ENCODE measurements around the gene AAR2.

Gene AAR2

GRCh38 chr20:36301359-36302119 is 65.3 kb downstream of the AAR2 start:
- Histone ChIP-seq H3K79me2 (ENCODE audit: control insufficient read depth, insufficient read depth, low read length, poor library complexity) (no peaks in the 10 kb centered on the region), H2AFZ (ENCODE audit: insufficient read depth, low read length, poor library complexity) (no peak overlapping the region), H4K12ac (ENCODE audit: low read depth, low read length) (no peak overlapping the region), H4K8ac (ENCODE audit: low read depth, low read length) (no peak overlapping the region), H3K79me1 (ENCODE audit: low read length) (no peaks in the 10 kb centered on the region), H2BK12ac (ENCODE audit: low read length) (no peak overlapping the region), H3K23ac (ENCODE audit: low read length) (no peak overlapping the region), H3K27ac (ENCODE audit: low read depth, low read length) (no peak overlapping the region), H2AK5ac (ENCODE audit: low read length) (no peak overlapping the region), H3K27me3 (ENCODE audit: insufficient read depth, low read length) (peaks cover 21% of the 10 kb centered on the region), H3K4me2 (ENCODE audit: low read length) (no peak overlapping the region), H2BK120ac (ENCODE audit: insufficient read depth, low read length, poor library complexity) (no peak overlapping the region), H3K4me3 (ENCODE audit: low read depth, low read length) (no peak overlapping the region), H3K36me3 (ENCODE audit: control insufficient read depth in 1 of 2, insufficient read depth in 2 of 2, low read length in 2 of 2) (no peaks in the 10 kb centered on the region), H3K18ac (ENCODE audit: low read length) (no peak overlapping the region), H3K9me3 (ENCODE audit: insufficient read depth, low read depth, low read length) (peaks cover 2% of the 10 kb centered on the region), H2BK5ac (ENCODE audit: low read depth, low read length, poor library complexity) (no peak overlapping the region), H3K14ac (ENCODE audit: low read length) (no peak overlapping the region), H4K91ac (ENCODE audit: low read depth, low read length) (no peak overlapping the region), H3K4ac (ENCODE audit: low read depth, low read length) (no peak overlapping the region), H3K9ac (ENCODE audit: low read length) (no peak overlapping the region), H3K4me1 (ENCODE audit: control insufficient read depth in 1 of 2, insufficient read depth in 2 of 2, low read length in 2 of 2) (peaks cover 0 to 2% of the 10 kb centered on the region in 2 experiments)
- no peak for DNase-seq
- no CpG with 5 or more reads among the region's 7 CpGs for WGBS (ENCODE audit: extremely low coverage, insufficient coverage, insufficient read length)

DNA sequence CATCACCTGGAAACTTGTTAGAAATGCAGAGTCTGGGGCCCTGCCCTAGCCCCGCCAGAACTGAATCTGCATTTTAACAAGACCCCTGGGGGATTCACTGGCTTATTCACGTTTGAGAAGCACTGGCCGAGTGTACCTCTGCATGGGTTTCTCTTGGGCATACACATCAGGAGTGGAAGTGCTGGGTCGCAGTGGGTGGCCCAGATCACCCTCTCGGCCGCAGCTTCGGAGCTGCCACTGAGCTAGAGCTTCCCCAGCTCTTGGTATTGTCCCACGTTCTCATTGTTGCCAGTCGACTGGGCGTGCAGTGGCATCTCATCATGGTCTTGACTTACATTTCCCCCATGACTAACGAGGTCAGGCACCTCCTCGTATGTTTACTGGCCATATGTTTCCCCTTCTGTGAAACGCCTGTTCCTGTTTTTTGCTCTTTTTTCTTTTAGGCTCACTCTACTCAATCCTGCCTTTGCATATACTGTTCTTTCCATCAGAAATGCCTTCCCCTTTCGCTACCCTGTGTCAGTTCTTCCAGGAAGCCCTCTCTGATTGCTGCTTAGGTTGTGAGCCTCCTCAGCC is 66.8 kb downstream of the AAR2 start:
- H3K4me1 ChIP-seq (ENCODE audit: control insufficient read depth in 1 of 2, insufficient read depth in 2 of 2, low read length in 2 of 2) = peaks cover 2% of the 10 kb centered on the region in 2 experiments
- H3K14ac ChIP-seq (ENCODE audit: low read length) = no peak overlapping the region
- no peak overlapping the region for H2AK5ac ChIP-seq (ENCODE audit: low read length)
- no peak overlapping the region for H4K12ac ChIP-seq (ENCODE audit: low read depth, low read length)
- no peak overlapping the region for H2BK5ac ChIP-seq (ENCODE audit: low read depth, low read length, poor library complexity)
- no peak overlapping the region for H2BK120ac ChIP-seq (ENCODE audit: insufficient read depth, low read length, poor library complexity)
- H3K4me2 ChIP-seq (ENCODE audit: low read length) = no peak overlapping the region
- no peak for DNase-seq
- no peak overlapping the region for H4K91ac ChIP-seq (ENCODE audit: low read depth, low read length)
- no peak overlapping the region for H3K23ac ChIP-seq (ENCODE audit: low read length)
- H3K18ac ChIP-seq (ENCODE audit: low read length) = no peak overlapping the region
- no CpG with 5 or more reads among the region's 14 CpGs for WGBS (ENCODE audit: extremely low coverage, insufficient coverage, insufficient read length)
- peaks cover 37% of the 10 kb centered on the region for H3K27me3 ChIP-seq (ENCODE audit: insufficient read depth, low read length)
- no peak overlapping the region for H2BK12ac ChIP-seq (ENCODE audit: low read length)
- no peak overlapping the region for H2AFZ ChIP-seq (ENCODE audit: insufficient read depth, low read length, poor library complexity)
- no peak overlapping the region for H3K4ac ChIP-seq (ENCODE audit: low read depth, low read length)
- H3K9ac ChIP-seq (ENCODE audit: low read length) = no peak overlapping the region
- no peak overlapping the region for H3K27ac ChIP-seq (ENCODE audit: low read depth, low read length)
- no peaks in the 10 kb centered on the region for H3K36me3 ChIP-seq (ENCODE audit: control insufficient read depth in 1 of 2, insufficient read depth in 2 of 2, low read length in 2 of 2)
- H3K79me1 ChIP-seq (ENCODE audit: low read length) = no peaks in the 10 kb centered on the region
- H3K9me3 ChIP-seq (ENCODE audit: insufficient read depth, low read depth, low read length) = peaks cover 3% of the 10 kb centered on the region
- no peak overlapping the region for H4K8ac ChIP-seq (ENCODE audit: low read depth, low read length)
- no peak overlapping the region for H3K4me3 ChIP-seq (ENCODE audit: low read depth, low read length)
- no peaks in the 10 kb centered on the region for H3K79me2 ChIP-seq (ENCODE audit: control insufficient read depth, insufficient read depth, low read length, poor library complexity)

- WGBS (ENCODE audit: extremely low coverage, insufficient coverage, insufficient read length) = no CpG with 5 or more reads among the region's 1 CpG
- H2AK5ac ChIP-seq (ENCODE audit: low read length) = no peak overlapping the region
- no peak overlapping the region for H3K4ac ChIP-seq (ENCODE audit: low read depth, low read length)
- peaks cover 2% of the 10 kb centered on the region in 2 experiments for H3K4me1 ChIP-seq (ENCODE audit: control insufficient read depth in 1 of 2, insufficient read depth in 2 of 2, low read length in 2 of 2)
- no peak overlapping the region for H4K12ac ChIP-seq (ENCODE audit: low read depth, low read length)
- peaks cover 3% of the 10 kb centered on the region for H3K9me3 ChIP-seq (ENCODE audit: insufficient read depth, low read depth, low read length)
- H2BK5ac ChIP-seq (ENCODE audit: low read depth, low read length, poor library complexity) = no peak overlapping the region
- H3K4me2 ChIP-seq (ENCODE audit: low read length) = no peak overlapping the region
- no peaks in the 10 kb centered on the region for H3K79me1 ChIP-seq (ENCODE audit: low read length)
- H2AFZ ChIP-seq (ENCODE audit: insufficient read depth, low read length, poor library complexity) = no peak overlapping the region
- no peak overlapping the region for H4K91ac ChIP-seq (ENCODE audit: low read depth, low read length)
- no peak overlapping the region for H2BK12ac ChIP-seq (ENCODE audit: low read length)
- no peak overlapping the region for H3K18ac ChIP-seq (ENCODE audit: low read length)
- H3K36me3 ChIP-seq (ENCODE audit: control insufficient read depth in 1 of 2, insufficient read depth in 2 of 2, low read length in 2 of 2) = no peaks in the 10 kb centered on the region
- H3K9ac ChIP-seq (ENCODE audit: low read length) = no peak overlapping the region
- no peak overlapping the region for H3K14ac ChIP-seq (ENCODE audit: low read length)
- no peak overlapping the region for H3K23ac ChIP-seq (ENCODE audit: low read length)
- H3K27me3 ChIP-seq (ENCODE audit: insufficient read depth, low read length) = peaks cover 39% of the 10 kb centered on the region
- H3K27ac ChIP-seq (ENCODE audit: low read depth, low read length) = no peak overlapping the region
- H3K79me2 ChIP-seq (ENCODE audit: control insufficient read depth, insufficient read depth, low read length, poor library complexity) = no peaks in the 10 kb centered on the region
- H2BK120ac ChIP-seq (ENCODE audit: insufficient read depth, low read length, poor library complexity) = no peak overlapping the region
- no peak for DNase-seq
- H4K8ac ChIP-seq (ENCODE audit: low read depth, low read length) = no peak overlapping the region
- no peak overlapping the region for H3K4me3 ChIP-seq (ENCODE audit: low read depth, low read length)
Measured at GRCh38 chr20:36303831-36304230, 67.6 kb downstream of the AAR2 start.

GRCh38 chr20:36304786-36305495 is 68.7 kb downstream of the AAR2 start:
- Histone ChIP-seq H4K91ac (ENCODE audit: low read depth, low read length) (no peak overlapping the region), H2BK120ac (ENCODE audit: insufficient read depth, low read length, poor library complexity) (no peak overlapping the region), H3K4me3 (ENCODE audit: low read depth, low read length) (no peak overlapping the region), H3K23ac (ENCODE audit: low read length) (no peak overlapping the region), H3K14ac (ENCODE audit: low read length) (no peak overlapping the region), H4K12ac (ENCODE audit: low read depth, low read length) (no peak overlapping the region), H3K79me2 (ENCODE audit: control insufficient read depth, insufficient read depth, low read length, poor library complexity) (no peaks in the 10 kb centered on the region), H4K8ac (ENCODE audit: low read depth, low read length) (no peak overlapping the region), H2AFZ (ENCODE audit: insufficient read depth, low read length, poor library complexity) (no peak overlapping the region), H3K27me3 (ENCODE audit: insufficient read depth, low read length) (peaks cover 42% of the 10 kb centered on the region), H3K9ac (ENCODE audit: low read length) (no peak overlapping the region), H2BK5ac (ENCODE audit: low read depth, low read length, poor library complexity) (no peak overlapping the region), H3K4ac (ENCODE audit: low read depth, low read length) (no peak overlapping the region), H3K18ac (ENCODE audit: low read length) (no peak overlapping the region), H3K27ac (ENCODE audit: low read depth, low read length) (no peak overlapping the region), H3K9me3 (ENCODE audit: insufficient read depth, low read depth, low read length) (peaks cover 3% of the 10 kb centered on the region), H2AK5ac (ENCODE audit: low read length) (no peak overlapping the region), H3K36me3 (ENCODE audit: control insufficient read depth in 1 of 2, insufficient read depth in 2 of 2, low read length in 2 of 2) (no peaks in the 10 kb centered on the region), H3K4me2 (ENCODE audit: low read length) (no peak overlapping the region), H3K79me1 (ENCODE audit: low read length) (no peaks in the 10 kb centered on the region), H2BK12ac (ENCODE audit: low read length) (no peak overlapping the region), H3K4me1 (ENCODE audit: control insufficient read depth in 1 of 2, insufficient read depth in 2 of 2, low read length in 2 of 2) (peaks cover 2% of the 10 kb centered on the region in 2 experiments)
- no peak for DNase-seq
- no CpG with 5 or more reads among the region's 10 CpGs for WGBS (ENCODE audit: extremely low coverage, insufficient coverage, insufficient read length)
